ENCODE measurements around the gene MS4A4E.

DNA sequence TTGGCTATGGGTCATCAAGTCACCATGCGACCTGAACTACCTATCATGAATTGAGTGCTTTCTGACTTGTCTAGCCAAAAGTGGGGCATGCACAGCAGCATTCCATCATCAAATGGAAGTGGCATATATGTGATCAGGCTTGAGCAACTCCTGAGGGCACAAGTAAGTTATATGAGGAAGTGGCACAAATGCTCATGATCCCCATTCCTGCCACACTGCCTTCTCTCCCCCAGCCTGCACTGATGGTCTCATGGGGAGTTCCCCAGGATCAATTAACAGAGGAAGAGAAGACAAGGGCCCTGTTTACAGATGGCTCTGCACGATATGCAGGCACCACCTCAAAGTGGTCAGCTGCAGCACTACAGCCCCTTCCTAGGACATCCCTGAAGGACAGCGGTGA is 21.8 kb downstream of the MS4A4E start:
- no peak for TF ChIP-seq JUN (IDR thresholded peaks at IDR 0.05; ENCODE audit: borderline replicate concordance, insufficient read depth, insufficient read length, low read depth)
- TF ChIP-seq, protein P1, sequence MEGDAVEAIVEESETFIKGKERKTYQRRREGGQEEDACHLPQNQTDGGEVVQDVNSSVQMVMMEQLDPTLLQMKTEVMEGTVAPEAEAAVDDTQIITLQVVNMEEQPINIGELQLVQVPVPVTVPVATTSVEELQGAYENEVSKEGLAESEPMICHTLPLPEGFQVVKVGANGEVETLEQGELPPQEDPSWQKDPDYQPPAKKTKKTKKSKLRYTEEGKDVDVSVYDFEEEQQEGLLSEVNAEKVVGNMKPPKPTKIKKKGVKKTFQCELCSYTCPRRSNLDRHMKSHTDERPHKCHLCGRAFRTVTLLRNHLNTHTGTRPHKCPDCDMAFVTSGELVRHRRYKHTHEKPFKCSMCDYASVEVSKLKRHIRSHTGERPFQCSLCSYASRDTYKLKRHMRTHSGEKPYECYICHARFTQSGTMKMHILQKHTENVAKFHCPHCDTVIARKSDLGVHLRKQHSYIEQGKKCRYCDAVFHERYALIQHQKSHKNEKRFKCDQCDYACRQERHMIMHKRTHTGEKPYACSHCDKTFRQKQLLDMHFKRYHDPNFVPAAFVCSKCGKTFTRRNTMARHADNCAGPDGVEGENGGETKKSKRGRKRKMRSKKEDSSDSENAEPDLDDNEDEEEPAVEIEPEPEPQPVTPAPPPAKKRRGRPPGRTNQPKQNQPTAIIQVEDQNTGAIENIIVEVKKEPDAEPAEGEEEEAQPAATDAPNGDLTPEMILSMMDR (IDR thresholded peaks at IDR 0.05; ENCODE audit: extremely low read depth in 1 of 2, insufficient read depth in 1 of 2, low read depth in 1 of 2, low read length in 2 of 2), result no peak
- TF ChIP-seq MAX (IDR thresholded peaks at IDR 0.05; ENCODE audit: insufficient read depth, insufficient read length), result no peak
- TF ChIP-seq POLR2A (IDR thresholded peaks at IDR 0.05; ENCODE audit: low read depth, low read length), result no peak
- no peak for TF ChIP-seq EZH2 (IDR thresholded peaks at IDR 0.05; ENCODE audit: borderline replicate concordance, low read depth, low read length, severe bottlenecking)
- no peak for TF ChIP-seq MYC (IDR thresholded peaks at IDR 0.05; ENCODE audit: low read depth, low read length)

All from endothelial cell of umbilical vein (primary cell).